Esophagus muscularis mucosa (tissue), 4 donors: ENCODE results near the gene TUSC2. TPM values are rescaled to one million over a fixed set of nuclear protein-coding genes. Genes with fewer than 3 reads are reported as not detected.
A peak's percentile ranks its signal among the peaks of the same experiment; 100 is the strongest.

Experiments
- DNase-seq: peaks from one replicate; pipeline ENCODE4 v3.0.0-alpha.2; 2017; ENCODE audit errors: extremely low spot score
- H3K27ac ChIP-seq, 4 donors: fragments of 200-600 bp; sonication (generic); replicated peaks in 1 of 4; 1 replicate in 3 of 4; 2 replicates in 1 of 4; pipeline ENCODE4 v1.5.1; 2016 to 2019; ENCODE audit warnings: mild to moderate bottlenecking in 1 of 4
- H3K27me3 ChIP-seq, 4 donors: fragments of 200-600 bp; sonication (generic); one replicate each; pipeline versions ENCODE4 v1.5.1 to v1.6.0; 2016 to 2019
- H3K36me3 ChIP-seq, 4 donors: fragments of 200-600 bp; sonication (generic); one replicate each; pipeline ENCODE4 v1.5.1; 2016 to 2019
- H3K4me1 ChIP-seq, 4 donors: fragments of 200-600 bp; sonication (generic); one replicate each; pipeline ENCODE4 v1.5.1; 2016 to 2019
- H3K4me3 ChIP-seq, 4 donors: fragments of 200-600 bp; sonication (generic); 1 replicate in 2 of 4; 2 replicates in 2 of 4; pipeline ENCODE4 v1.5.1; 2016 to 2019; ENCODE audit warnings: mild to moderate bottlenecking in 4 of 4, moderate library complexity in 1 of 4
- H3K9me3 ChIP-seq, 4 donors: fragments of 200-600 bp; sonication (generic); 1 replicate in 3 of 4; 2 replicates in 1 of 4; pipeline ENCODE4 v1.5.1; 2016 to 2019
- EP300 ChIP-seq: sonication (generic); formaldehyde crosslinking; IDR thresholded peaks from one replicate; pipeline ENCODE4 v1.6.1; 2017; ENCODE audit warnings: antibody characterized with exemption
- POLR2A ChIP-seq: fragments of 450-650 bp; IDR thresholded peaks from one replicate; pipeline ENCODE4 v1.6.1; 2017; ENCODE audit warnings: antibody characterized with exemption, moderate library complexity, mild to moderate bottlenecking, low read depth
- POLR2AphosphoS5 ChIP-seq, 2 donors: sonication (generic); formaldehyde crosslinking; IDR thresholded peaks; one replicate each; pipeline ENCODE4 v1.6.1; 2017; ENCODE audit warnings: antibody characterized with exemption in 2 of 2
- WGBS: methylation state at CpG from one replicate; pipeline ENCODE4 v1.1.5; 2018; 5-methylcytosine and 5-hydroxymethylcytosine counted together
- intact Hi-C: fragments of 100-400 bp; cut with DNase I; formaldehyde crosslinking; loops from one replicate; pipeline ENCODE4 v1.15.1; 2023
- total RNA-seq, 4 donors: library from RNA; depleted of rRNA; stranded (reverse); fragments of >200 nt; gene quantifications; one replicate each; pipeline versions ENCODE4 v1.1.0 to v1.2.1, GENCODE V29; 2016
- TF ChIP-seq, protein P1 (sequence below), 3 experiments: fragments of 200-600 bp in 2 of 3; fragments of 450-650 bp in 1 of 3; sonication (generic) in 2 of 3; IDR thresholded peaks; one replicate each; pipeline ENCODE4 v1.5.1; 2017 to 2019; ENCODE audit warnings: antibody characterized with exemption in 3 of 3, mild to moderate bottlenecking in 2 of 3, moderate library complexity in 1 of 3

The TUSC2 gene
- total RNA-seq, 4 donors from 2014 or later = 18.7 to 40.6 (median 37.5) TPM

- intact Hi-C loops = no loop called here
- no peaks in the 10 kb centered on the region for H3K9me3 ChIP-seq
- no peak for DNase-seq
- H3K4me1 ChIP-seq = peaks cover 40 to 60% (median 43%) of the 10 kb centered on the region in 4 donors
- 74% methylated on average over 8 of the region's 24 CpGs for WGBS
- H3K4me3 ChIP-seq = peak overlapping the region; percentile 70 to 77 (median 74)
- TF ChIP-seq, protein P1, sequence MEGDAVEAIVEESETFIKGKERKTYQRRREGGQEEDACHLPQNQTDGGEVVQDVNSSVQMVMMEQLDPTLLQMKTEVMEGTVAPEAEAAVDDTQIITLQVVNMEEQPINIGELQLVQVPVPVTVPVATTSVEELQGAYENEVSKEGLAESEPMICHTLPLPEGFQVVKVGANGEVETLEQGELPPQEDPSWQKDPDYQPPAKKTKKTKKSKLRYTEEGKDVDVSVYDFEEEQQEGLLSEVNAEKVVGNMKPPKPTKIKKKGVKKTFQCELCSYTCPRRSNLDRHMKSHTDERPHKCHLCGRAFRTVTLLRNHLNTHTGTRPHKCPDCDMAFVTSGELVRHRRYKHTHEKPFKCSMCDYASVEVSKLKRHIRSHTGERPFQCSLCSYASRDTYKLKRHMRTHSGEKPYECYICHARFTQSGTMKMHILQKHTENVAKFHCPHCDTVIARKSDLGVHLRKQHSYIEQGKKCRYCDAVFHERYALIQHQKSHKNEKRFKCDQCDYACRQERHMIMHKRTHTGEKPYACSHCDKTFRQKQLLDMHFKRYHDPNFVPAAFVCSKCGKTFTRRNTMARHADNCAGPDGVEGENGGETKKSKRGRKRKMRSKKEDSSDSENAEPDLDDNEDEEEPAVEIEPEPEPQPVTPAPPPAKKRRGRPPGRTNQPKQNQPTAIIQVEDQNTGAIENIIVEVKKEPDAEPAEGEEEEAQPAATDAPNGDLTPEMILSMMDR (IDR thresholded peaks at IDR 0.05) = no peak
- TF ChIP-seq EP300 (no peak), POLR2A (no peak), POLR2AphosphoS5 (IDR thresholded peaks at IDR 0.05) (no peak)
- H3K36me3 ChIP-seq = peaks cover 14 to 48% (median 30%) of the 10 kb centered on the region in 4 donors
- peak overlapping the region; percentile 85 to 91 (median 86) for H3K27ac ChIP-seq
- no peaks in the 10 kb centered on the region for H3K27me3 ChIP-seq
These were observed 30.4 kb upstream of the TUSC2 start for GRCh38 chr3:50358355-50358910.

- Histone ChIP-seq H3K36me3 (peaks cover 14 to 57% (median 38%) of the 10 kb centered on the region in 4 donors), H3K9me3 (no peaks in the 10 kb centered on the region), H3K4me3 (peak overlapping the region; percentile 70 to 77 (median 74)), H3K27me3 (no peaks in the 10 kb centered on the region), H3K27ac (peak overlapping the region; percentile 23 to 91 (median 86)), H3K4me1 (peaks cover 40 to 65% (median 44%) of the 10 kb centered on the region in 4 donors)
- 83% methylated on average over 1 of the region's 1 CpG for WGBS
- intact Hi-C loops = no loop called here
- TF ChIP-seq, protein P1 (IDR thresholded peaks at IDR 0.05) = no peak
- DNase-seq = no peak
These were observed 29.5 kb upstream of the TUSC2 start for GRCh38 chr3:50357481-50357880.

DNA sequence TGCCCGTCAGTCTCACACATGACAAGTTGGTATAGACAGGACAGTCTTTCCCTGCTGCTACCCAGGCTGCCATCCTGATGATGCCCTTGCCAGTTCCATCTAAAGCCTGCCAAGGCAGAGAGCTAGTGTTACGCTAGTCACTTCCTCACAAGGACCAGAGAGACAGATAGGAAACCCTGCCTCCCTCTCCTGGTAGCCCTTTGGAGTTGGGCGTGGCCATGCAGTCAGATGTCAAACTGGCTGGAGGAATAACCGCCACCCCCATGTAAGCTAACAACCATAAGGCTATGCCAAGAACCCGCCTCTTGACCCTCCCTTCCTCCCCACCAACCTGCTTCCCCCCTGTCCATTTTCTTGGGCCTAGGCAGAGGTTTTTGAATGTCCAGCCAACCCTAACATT lies 28.5 kb upstream of the TUSC2 start:
- TF ChIP-seq POLR2AphosphoS5 (IDR thresholded peaks at IDR 0.05) (no peak), EP300 (no peak), POLR2A (no peak)
- TF ChIP-seq, protein P1 (IDR thresholded peaks at IDR 0.05) = no peak
- Histone ChIP-seq H3K4me3 (peak overlapping the region; percentile 70 to 77 (median 74)), H3K9me3 (no peaks in the 10 kb centered on the region), H3K27me3 (no peaks in the 10 kb centered on the region), H3K4me1 (peaks cover 43 to 72% (median 50%) of the 10 kb centered on the region in 4 donors), H3K36me3 (peaks cover 14 to 57% (median 38%) of the 10 kb centered on the region in 4 donors), H3K27ac (peak overlapping the region; percentile 15 to 91 (median 54))
- no peak for DNase-seq
- intact Hi-C loops = no loop called here
- WGBS = 56% methylated on average over 5 of the region's 5 CpGs

DNA sequence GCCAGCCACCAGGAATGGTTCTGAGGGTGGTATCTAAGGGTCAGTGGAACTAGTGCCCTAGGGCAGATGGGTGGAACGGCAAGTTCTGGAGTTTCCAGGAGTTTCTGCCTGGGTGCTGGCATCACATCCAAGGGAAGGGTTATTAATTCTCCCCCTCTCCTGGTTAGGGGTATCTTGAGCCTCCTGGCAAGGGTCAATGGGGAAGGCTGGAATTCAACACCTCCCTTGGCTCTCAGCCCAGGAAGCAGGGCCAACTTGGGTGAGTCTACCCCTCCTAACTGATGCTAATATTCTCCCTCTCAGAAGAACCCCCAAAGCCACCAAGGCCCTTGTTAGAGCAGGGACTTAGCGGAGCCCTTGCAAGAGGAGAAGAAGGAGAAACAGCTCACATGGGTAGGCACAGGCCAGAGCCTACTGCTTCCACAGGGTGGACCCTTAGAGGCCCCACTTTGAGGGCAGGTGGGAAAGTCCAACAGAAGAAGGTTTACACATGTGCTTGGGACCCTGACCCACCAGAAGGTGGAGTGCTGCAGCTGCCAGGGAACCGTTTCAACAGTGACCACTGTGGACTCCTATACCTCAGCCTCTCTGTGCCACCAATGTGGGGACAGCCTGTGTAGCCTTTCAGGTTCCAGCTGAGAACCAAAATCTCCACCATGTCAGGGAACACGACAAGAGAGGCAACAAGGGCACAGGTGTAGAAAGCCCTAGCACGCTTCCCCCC lies 28.0 kb upstream of the TUSC2 start:
- peaks cover 14 to 57% (median 38%) of the 10 kb centered on the region in 4 donors for H3K36me3 ChIP-seq
- 71% methylated on average over 5 of the region's 5 CpGs for WGBS
- H3K4me1 ChIP-seq = peaks cover 49 to 77% (median 56%) of the 10 kb centered on the region in 4 donors
- H3K27me3 ChIP-seq = no peaks in the 10 kb centered on the region
- H3K4me3 ChIP-seq = peak overlapping the region; percentile 70 to 77 (median 74)
- no peak for DNase-seq
- H3K9me3 ChIP-seq = no peaks in the 10 kb centered on the region
- intact Hi-C loops = no loop called here
- TF ChIP-seq, protein P1 (IDR thresholded peaks at IDR 0.05) = no peak
- TF ChIP-seq POLR2AphosphoS5 (IDR thresholded peaks at IDR 0.05) = no peak
- no peak for TF ChIP-seq POLR2A
- TF ChIP-seq EP300 = no peak
- H3K27ac ChIP-seq = peak overlapping the region; percentile 15 to 85 (median 16)
